Neural progenitor cell (in vitro differentiated cells): ENCODE measurements around the gene RALGAPA2. TPM values are rescaled to one million over a fixed set of nuclear protein-coding genes. Genes with fewer than 3 reads are reported as not detected.

Source experiments
- DNase-seq: peaks from one replicate; pipeline ENCODE4 v3.0.0-alpha.2; 2016; ENCODE audit warnings: low spot score
- H2AFZ ChIP-seq: fragments of 200-600 bp; sonication (generic); replicated peaks from 2 replicates; pipeline ENCODE4 v1.6.1; 2016; ENCODE audit warnings: antibody characterized with exemption
- H3F3A ChIP-seq: fragments of 200-600 bp; sonication (generic); 2 replicates; pipeline ENCODE4 v1.6.1; 2016; ENCODE audit warnings: antibody characterized with exemption, low read depth
- H3K27ac ChIP-seq: fragments of 200-600 bp; sonication (generic); 2 replicates; pipeline ENCODE4 v1.5.1; 2016; ENCODE audit warnings: mild to moderate bottlenecking
- H3K27me3 ChIP-seq: fragments of 200-600 bp; sonication (generic); 2 replicates; pipeline ENCODE4 v1.6.1; 2016; ENCODE audit warnings: mild to moderate bottlenecking, moderate library complexity
- H3K36me3 ChIP-seq: fragments of 200-600 bp; sonication (generic); 2 replicates; pipeline ENCODE4 v1.5.1; 2016
- H3K4me1 ChIP-seq: fragments of 200-600 bp; sonication (generic); 2 replicates; pipeline ENCODE4 v1.6.1; 2016; ENCODE audit warnings: mixed run types
- H3K4me2 ChIP-seq: fragments of 200-600 bp; sonication (generic); 2 replicates; pipeline ENCODE4 v1.6.1; 2016
- H3K4me3 ChIP-seq: fragments of 200-600 bp; sonication (generic); 2 replicates; pipeline ENCODE4 v1.5.1; 2016
- H3K79me2 ChIP-seq: fragments of 200-600 bp; sonication (generic); 2 replicates; pipeline ENCODE4 v1.6.1; 2016; ENCODE audit warnings: low read depth
- H3K9ac ChIP-seq: fragments of 200-600 bp; sonication (generic); 2 replicates; pipeline ENCODE4 v1.6.1; 2016
- H3K9me3 ChIP-seq: fragments of 200-600 bp; sonication (generic); 2 replicates; pipeline ENCODE4 v1.5.1; 2016; ENCODE audit warnings: low read depth
- H4K20me1 ChIP-seq: fragments of 200-600 bp; sonication (generic); 2 replicates; pipeline ENCODE4 v1.6.1; 2016; ENCODE audit warnings: low read depth
- H3K27ac Mint-ChIP-seq: 3 replicates; pipeline ENCODE4 v1.8.0; 2021; ENCODE audit warnings: mixed read lengths
- H3K27me3 Mint-ChIP-seq: 2 replicates; pipeline ENCODE4 v1.8.0; 2022; ENCODE audit warnings: low read depth, mild to moderate bottlenecking, inconsistent platforms, moderate library complexity, mixed read lengths; ENCODE audit not compliant: insufficient read depth
- H3K36me3 Mint-ChIP-seq: 3 replicates; pipeline ENCODE4 v1.8.0; 2021; ENCODE audit warnings: mixed read lengths
- H3K4me1 Mint-ChIP-seq: 3 replicates; pipeline ENCODE4 v1.8.0; 2021; ENCODE audit warnings: mixed read lengths
- H3K4me3 Mint-ChIP-seq: 3 replicates; pipeline ENCODE4 v1.8.0; 2021; ENCODE audit warnings: mild to moderate bottlenecking, moderate library complexity, mixed read lengths
- H3K9me3 Mint-ChIP-seq: 3 replicates; pipeline ENCODE4 v1.8.0; 2020; ENCODE audit warnings: mixed read lengths
- EZH2 ChIP-seq: fragments of 200-600 bp; sonication (generic); IDR thresholded peaks from 2 replicates; pipeline ENCODE4 v1.6.1; 2017; ENCODE audit warnings: antibody characterized with exemption, mild to moderate bottlenecking, moderate library complexity
- EZH2phosphoT487 ChIP-seq: fragments of 200-600 bp; sonication (generic); IDR thresholded peaks from 2 replicates; pipeline ENCODE4 v1.6.1; 2017; ENCODE audit warnings: antibody characterized with exemption
- total RNA-seq: library from RNA; depleted of rRNA; stranded (reverse); fragments of >200 nt; gene quantifications from 2 replicates; pipeline ENCODE4 v1.2.3, GENCODE V29; 2015; ENCODE audit warnings: low replicate concordance
- TF ChIP-seq, protein P1 (sequence below): fragments of 200-600 bp; sonication (generic); IDR thresholded peaks from 2 replicates; pipeline ENCODE4 v1.5.1; 2017; ENCODE audit warnings: antibody characterized with exemption, mild to moderate bottlenecking

RALGAPA2 gene
- total RNA-seq, 1 donor from 2014 or later = 25.9 TPM

DNA sequence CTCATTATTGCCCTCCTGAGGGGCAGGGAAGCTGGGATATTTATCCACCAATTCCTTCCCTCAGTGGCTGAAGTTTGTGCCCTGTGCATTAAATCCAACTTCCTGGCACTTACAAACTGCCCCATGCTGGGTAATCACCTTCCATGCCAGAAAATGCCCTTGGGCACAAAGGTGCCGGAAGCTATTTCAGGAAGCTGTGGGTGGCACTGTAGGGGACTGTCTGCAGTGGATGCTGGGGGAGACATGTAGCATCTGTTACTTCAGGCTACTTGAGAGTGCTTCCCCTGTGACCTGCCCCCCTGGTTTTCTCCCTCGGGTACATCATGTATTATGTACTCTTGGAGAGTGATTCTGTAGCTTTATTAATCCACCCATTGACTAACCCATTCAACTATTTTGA, 24.7 kb upstream of the RALGAPA2 start:
- peaks cover 21% of the 10 kb centered on the region for H3K4me1 ChIP-seq
- Mint-ChIP-seq H3K4me1 (peaks cover 35% of the 10 kb centered on the region), H3K27me3 (peaks cover 4% of the 10 kb centered on the region), H3K36me3 (no peaks in the 10 kb centered on the region), H3K9me3 (peaks cover 5% of the 10 kb centered on the region), H3K4me3 (no peak overlapping the region), H3K27ac (no peak overlapping the region)
- peaks cover 5% of the 10 kb centered on the region for H3F3A ChIP-seq
- no peak overlapping the region for H3K9ac ChIP-seq
- H3K4me2 ChIP-seq = no peak overlapping the region
- no peaks in the 10 kb centered on the region for H3K79me2 ChIP-seq
- H3K27me3 ChIP-seq = no peaks in the 10 kb centered on the region
- no peak overlapping the region for H3K4me3 ChIP-seq
- H2AFZ ChIP-seq = no peak overlapping the region
- no peaks in the 10 kb centered on the region for H3K9me3 ChIP-seq
- H3K36me3 ChIP-seq = no peaks in the 10 kb centered on the region
- no peaks in the 10 kb centered on the region for H4K20me1 ChIP-seq
- no peak for DNase-seq
- no peak for TF ChIP-seq EZH2phosphoT487
- TF ChIP-seq EZH2 = no peak
- TF ChIP-seq, protein P1, sequence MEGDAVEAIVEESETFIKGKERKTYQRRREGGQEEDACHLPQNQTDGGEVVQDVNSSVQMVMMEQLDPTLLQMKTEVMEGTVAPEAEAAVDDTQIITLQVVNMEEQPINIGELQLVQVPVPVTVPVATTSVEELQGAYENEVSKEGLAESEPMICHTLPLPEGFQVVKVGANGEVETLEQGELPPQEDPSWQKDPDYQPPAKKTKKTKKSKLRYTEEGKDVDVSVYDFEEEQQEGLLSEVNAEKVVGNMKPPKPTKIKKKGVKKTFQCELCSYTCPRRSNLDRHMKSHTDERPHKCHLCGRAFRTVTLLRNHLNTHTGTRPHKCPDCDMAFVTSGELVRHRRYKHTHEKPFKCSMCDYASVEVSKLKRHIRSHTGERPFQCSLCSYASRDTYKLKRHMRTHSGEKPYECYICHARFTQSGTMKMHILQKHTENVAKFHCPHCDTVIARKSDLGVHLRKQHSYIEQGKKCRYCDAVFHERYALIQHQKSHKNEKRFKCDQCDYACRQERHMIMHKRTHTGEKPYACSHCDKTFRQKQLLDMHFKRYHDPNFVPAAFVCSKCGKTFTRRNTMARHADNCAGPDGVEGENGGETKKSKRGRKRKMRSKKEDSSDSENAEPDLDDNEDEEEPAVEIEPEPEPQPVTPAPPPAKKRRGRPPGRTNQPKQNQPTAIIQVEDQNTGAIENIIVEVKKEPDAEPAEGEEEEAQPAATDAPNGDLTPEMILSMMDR = no peak
- no peak overlapping the region for H3K27ac ChIP-seq

DNA sequence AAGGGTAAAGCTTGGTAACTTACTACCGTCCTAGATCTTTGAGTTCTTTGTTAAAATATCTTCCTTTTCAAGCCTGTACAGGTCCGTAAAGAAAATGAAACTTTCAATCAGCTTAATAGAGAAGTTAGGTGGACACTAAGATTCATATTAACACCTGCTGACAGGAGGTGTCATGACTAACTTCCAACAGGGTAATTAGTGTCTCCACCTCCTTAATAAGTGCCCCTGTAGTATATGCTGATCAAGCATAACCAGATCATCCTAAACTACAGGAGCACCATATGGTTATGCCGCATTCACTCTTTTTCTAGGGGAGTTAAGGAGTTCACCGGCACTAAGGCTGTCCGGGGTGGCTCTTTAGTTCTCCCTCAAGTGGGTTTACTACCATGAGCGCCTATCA, 23.9 kb upstream of the RALGAPA2 start:
- Histone ChIP-seq H3F3A (peaks cover 3% of the 10 kb centered on the region), H3K27me3 (no peaks in the 10 kb centered on the region), H3K79me2 (no peaks in the 10 kb centered on the region), H2AFZ (no peak overlapping the region), H3K9me3 (no peaks in the 10 kb centered on the region), H4K20me1 (no peaks in the 10 kb centered on the region), H3K27ac (no peak overlapping the region), H3K9ac (no peak overlapping the region), H3K4me3 (no peak overlapping the region), H3K4me1 (peaks cover 24% of the 10 kb centered on the region), H3K4me2 (no peak overlapping the region), H3K36me3 (no peaks in the 10 kb centered on the region)
- Mint-ChIP-seq H3K36me3 (no peaks in the 10 kb centered on the region), H3K9me3 (peaks cover 5% of the 10 kb centered on the region), H3K4me1 (peaks cover 26% of the 10 kb centered on the region), H3K4me3 (no peak overlapping the region), H3K27ac (no peak overlapping the region), H3K27me3 (peaks cover 4% of the 10 kb centered on the region)
- no peak for TF ChIP-seq EZH2
- TF ChIP-seq, protein P1 = no peak
- no peak for TF ChIP-seq EZH2phosphoT487
- no peak for DNase-seq

DNA sequence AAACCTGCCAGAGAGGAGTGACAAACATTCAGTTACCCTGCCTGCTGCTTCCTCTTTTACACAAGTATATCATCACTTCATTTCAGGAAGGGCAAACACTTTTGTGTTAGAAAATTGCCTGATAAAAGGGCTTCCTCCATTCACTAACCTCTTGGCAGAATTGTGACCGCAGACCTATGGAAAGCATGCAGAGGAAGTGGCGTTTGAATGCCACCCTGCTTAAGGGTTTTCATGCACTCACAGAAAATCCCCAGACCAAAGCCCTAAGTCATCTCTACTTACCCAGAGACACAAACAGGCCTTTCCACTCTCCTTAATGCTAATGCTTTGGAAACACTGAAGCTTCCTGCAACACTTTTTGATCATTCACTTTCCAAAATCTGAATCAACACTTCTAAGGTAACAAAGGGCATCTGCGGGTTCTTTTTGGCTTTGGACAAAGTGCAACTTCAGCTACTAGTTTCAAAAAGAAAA, 22.1 kb upstream of the RALGAPA2 start:
- H3K4me2 ChIP-seq = peak overlapping the region; percentile 37
- peaks cover 24% of the 10 kb centered on the region for H3K4me1 ChIP-seq
- no peak overlapping the region for H3K27ac ChIP-seq
- DNase-seq = peak; percentile 39
- Mint-ChIP-seq H3K36me3 (no peaks in the 10 kb centered on the region), H3K27me3 (peaks cover 6% of the 10 kb centered on the region), H3K27ac (peak overlapping the region; percentile 17), H3K4me1 (peaks cover 15% of the 10 kb centered on the region), H3K9me3 (no peaks in the 10 kb centered on the region), H3K4me3 (no peak overlapping the region)
- H3K79me2 ChIP-seq = no peaks in the 10 kb centered on the region
- no peaks in the 10 kb centered on the region for H4K20me1 ChIP-seq
- no peaks in the 10 kb centered on the region for H3K36me3 ChIP-seq
- no peak overlapping the region for H3K4me3 ChIP-seq
- H2AFZ ChIP-seq = peak overlapping the region; percentile 82
- H3K27me3 ChIP-seq = no peaks in the 10 kb centered on the region
- no peaks in the 10 kb centered on the region for H3K9me3 ChIP-seq
- peaks cover 3% of the 10 kb centered on the region for H3F3A ChIP-seq
- no peak for TF ChIP-seq EZH2phosphoT487
- TF ChIP-seq, protein P1 = no peak
- TF ChIP-seq EZH2 = no peak
- no peak overlapping the region for H3K9ac ChIP-seq
